Left kidney (tissue), 2 donors: ENCODE measurements around the gene DMGDH. TPM values are rescaled to one million over a fixed set of nuclear protein-coding genes. Genes with fewer than 3 reads are reported as not detected.

Experiments used
- DNase-seq: peaks from one replicate; pipeline ENCODE4 v3.0.0-alpha.2; 2013
- polyA plus RNA-seq: library from polyadenylated mRNA; unstranded; fragments of 120-200 nt; gene quantifications from one replicate; pipeline ENCODE4 v1.2.1, GENCODE V29; 2013; ENCODE audit not compliant: insufficient read length

The DMGDH gene
- polyA plus RNA-seq, 1 donor: 23.9 TPM

DNA sequence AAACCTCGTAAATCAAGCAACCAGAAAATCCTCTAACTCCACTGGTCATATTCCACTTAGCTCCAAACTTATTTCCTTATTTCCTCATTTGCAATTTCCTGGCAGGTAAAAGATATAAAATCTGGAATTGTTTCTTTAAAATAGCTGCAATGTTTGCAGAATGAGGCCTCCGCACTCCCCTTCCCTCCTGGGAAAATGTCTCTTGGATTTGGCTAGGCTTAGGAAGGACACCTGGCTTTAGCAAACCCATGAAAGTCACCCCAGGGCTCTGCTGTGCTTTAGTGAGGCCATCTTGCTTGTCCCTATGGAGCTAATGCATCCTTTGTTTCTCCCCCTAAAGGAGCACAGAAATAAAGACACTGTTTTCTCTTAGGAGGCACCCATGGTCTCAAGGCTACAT is 94.9 kb downstream of the DMGDH start:
- no peak for DNase-seq

DNA sequence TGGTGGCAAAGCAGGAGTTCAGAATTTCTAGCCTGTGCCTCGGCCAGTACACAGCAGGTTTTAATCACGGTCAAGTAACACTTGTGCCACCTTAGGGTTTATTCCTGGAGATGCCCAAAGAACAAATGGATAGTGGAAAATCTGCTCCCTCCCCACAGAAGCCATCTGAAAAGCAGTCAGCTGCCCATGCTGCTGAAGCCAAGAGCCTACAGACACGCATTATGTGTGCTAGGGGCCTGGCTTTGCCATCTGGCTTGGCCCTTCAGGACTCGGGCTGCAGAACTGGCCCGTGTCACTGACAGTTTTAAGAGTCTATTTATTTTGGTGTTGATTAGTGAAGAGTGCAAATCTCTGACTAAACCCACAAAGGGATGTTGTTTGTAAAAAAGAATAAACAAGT is 95.5 kb downstream of the DMGDH start:
- no peak for DNase-seq

DNA sequence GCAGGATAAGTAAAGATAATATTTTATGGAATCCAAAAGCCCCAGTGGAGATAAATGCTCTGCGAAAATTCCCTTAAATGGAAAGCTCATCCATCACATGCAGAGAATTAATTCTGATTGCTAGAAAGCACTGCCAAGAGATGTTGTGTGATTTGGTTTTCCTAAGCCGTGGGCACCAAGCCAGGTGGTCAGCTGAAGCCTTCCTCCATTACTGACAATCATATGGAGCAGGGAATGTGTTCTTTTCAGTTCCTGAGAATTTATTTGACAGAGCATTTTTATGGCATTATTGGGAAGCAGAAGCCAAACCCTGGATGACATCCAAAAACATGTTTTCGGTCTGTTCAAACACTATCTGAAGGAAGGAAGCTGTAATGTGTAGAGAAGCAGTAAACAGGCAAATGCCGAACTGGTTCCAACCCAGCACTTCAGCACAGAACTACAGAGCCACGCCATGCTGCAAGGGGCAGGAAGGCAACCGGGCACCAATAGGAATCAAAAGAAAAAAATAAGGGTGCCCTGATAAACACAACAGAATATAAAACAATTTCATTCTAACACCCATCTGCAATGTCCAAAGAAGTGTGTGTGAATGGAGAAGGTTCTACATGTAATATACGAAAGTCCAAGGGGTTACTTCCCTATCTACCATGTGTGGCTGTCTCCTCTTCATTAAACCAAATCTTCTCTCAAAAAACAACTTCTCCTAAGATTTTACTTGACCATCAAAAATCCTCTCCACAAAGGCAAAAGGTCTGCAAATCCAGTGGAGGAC is 96.6 kb downstream of the DMGDH start:
- DNase-seq: peak; percentile 60

GRCh38 chr5:78971998-78972397 is 97.5 kb downstream of the DMGDH start:
- DNase-seq: no peak

- DNase-seq: no peak
Measured at GRCh38 chr5:78968781-78969180, 100.7 kb downstream of the DMGDH start.

DNA sequence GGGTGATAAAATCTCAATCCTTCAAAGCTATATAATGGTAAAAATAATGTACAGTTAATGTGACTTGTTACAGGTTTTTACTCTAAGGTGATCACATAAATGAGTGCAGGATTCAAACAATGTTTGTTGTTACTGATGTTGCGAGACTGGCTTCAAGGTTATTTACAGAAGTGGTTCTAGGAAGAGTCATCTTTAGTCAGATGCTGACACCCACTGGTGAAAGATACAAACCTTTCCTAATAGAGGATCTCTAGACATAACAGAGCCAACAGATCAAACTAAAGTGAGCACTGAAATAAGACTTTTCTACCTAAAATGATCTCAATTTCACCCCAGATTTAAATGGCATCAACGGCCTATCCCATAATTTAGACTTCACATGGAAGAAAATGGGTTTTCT is 104.6 kb downstream of the DMGDH start:
- peak; percentile 70 for DNase-seq

DNA sequence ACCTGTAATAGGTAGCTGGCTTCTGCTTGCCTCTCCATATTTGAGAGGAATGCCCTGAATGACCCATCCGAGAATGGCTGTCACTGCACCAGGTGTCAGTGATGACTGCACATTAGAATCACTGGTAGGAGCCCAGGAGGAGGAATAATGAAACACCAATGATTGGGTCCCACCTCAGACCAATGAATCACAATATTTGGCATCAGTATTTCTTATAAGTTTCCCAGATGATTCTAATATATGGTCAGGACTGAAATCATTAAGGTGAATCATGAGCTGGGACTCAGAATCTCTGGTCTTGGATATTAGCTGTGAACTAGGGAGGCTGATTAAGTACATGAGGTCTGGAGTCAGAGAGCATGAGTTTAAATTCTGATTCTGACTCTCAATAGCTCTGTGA is 107.7 kb downstream of the DMGDH start:
- DNase-seq: no peak

- DNase-seq: no peak
Measured at GRCh38 chr5:78959767-78960166, 109.7 kb downstream of the DMGDH start.

GRCh38 chr5:78958672-78959445 is 110.6 kb downstream of the DMGDH start:
- DNase-seq: no peak

- no peak for DNase-seq
Measured at GRCh38 chr5:78956901-78957300, 112.6 kb downstream of the DMGDH start.

DNA sequence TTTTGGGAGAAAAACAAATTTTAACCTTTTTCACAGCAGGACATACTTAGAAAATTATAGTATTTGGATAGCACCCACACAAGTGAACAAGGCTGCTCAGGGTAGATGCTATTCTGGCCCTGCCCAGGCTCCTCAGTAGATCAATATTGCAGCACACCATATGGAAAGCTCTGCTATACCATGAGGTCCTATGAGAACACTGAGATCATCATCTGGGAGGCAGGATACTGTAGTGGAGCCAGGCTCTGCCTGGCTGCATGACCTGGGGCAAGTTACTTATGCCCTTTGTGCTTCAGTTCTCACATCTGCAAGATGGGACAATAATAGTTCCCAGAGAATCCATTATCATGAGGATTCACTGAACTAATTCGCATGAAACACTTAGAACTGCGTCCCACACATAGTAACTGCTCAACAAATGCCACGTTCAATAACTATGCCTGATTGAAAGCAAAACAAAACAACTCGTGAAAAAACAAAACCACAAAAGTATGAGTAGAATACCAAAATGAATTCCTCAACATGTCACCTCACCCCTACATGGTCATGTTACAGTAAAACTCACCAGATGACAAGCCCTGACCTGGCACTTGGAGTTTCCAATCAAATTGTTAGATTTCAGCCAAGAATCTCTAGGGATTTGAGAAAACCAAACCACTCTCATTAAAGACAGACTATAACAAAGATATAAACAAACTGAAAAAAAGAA is 116.2 kb downstream of the DMGDH start:
- DNase-seq: no peak

Other genes starting within 250 kb of the DMGDH start
- 28.5 TPM for gene ARSB, start 84.4 kb downstream of the DMGDH start, polyA plus RNA-seq
- gene BHMT2, start 93 bp upstream of the DMGDH start, polyA plus RNA-seq: 49.9 TPM
- gene BHMT, start 42.1 kb upstream of the DMGDH start, polyA plus RNA-seq: 348 TPM
- gene JMY, start 166.5 kb upstream of the DMGDH start, polyA plus RNA-seq: 29.9 TPM